GM19193 (cell line): ENCODE data around the gene TSPAN32.

Experiments used
- POLR2A ChIP-seq: IDR thresholded peaks from 4 replicates; pipeline ENCODE4 v1.6.1; 2011; ENCODE audit not compliant: insufficient read depth, insufficient read length; ENCODE audit errors: extremely low read depth

Gene TSPAN32

DNA sequence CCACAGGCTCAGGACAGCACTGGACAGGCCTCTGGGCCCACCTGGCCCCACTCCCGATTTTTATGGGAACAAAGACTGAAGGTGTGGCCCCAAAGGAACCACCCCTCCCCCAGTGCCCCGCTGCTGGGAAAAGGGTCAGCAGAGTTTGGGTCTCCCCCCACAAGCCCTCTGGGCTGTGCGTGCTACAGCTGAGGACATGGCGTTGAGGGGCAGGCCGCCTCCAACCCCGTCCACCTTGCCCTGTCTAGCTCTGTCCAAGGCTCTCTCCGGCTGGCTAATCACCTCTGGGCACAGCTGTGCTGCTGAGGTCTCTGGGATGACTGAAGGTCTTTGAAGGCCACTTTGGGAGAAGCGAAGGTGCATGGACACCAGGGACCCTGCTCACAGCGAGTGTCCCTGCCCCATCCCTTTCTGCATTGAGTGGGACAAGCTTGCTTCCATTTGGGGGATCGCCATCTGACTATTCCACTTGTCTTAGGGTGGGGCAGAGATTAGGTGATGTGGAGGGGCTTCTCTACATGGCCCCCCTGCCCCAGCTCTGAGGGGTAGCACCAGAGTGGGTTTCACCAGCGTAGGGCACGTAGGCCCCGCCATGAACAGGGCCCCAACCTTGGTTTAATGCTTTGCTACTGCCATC is 38.0 kb upstream of the TSPAN32 start:
- TF ChIP-seq POLR2A, result no peak

DNA sequence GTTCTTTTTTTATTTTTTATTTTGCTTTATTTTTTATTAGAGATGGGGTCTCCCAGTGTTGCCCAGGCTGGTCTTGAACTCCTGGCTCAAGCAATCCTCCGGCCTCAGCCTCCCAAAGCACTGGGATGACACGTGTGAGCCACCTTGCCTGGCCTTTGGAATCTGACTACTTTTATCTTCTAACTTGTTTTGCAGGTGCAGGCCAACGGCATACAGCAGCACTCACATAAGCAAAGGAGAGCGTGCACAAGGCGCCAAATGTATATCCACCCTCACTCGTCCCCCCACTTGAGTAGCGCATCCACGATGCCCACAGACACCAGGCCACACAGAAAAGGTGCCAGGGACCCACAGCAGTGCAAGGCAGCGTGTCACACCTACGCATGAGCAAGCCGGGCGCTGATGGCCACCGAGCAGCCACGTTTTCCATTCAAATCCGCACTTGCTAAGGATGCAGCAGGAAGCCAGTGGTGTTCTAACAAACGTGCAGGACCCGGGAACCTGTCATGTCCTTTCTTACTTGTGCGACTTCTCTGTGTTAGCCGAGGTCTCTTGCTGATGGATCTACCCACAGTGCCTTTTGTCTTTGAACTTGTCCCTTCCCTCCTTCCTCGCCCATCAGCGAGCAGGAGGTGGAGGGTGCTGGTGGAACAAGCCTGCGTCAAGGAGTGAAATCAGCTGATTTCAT is 37.3 kb upstream of the TSPAN32 start:
- TF ChIP-seq POLR2A, result no peak

DNA sequence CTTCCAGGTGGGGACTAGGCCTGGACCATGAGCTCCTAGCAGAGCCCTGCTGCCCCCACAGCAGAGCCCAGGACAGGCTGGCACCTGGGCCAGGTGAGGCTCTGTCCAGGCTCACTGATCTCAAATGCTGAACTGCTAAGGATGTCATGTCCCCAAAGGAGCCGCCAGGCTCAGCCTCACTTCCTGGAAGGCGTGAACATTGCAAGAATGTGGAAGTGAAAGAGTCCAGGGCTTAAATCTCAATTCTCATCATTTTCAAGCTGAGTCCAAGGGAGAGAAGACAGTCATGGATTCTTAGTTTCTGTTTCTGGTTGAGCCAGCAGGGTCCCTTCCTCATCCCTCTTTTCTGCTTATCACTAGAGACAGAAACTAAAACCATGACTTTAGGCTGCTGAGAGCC is 36.4 kb upstream of the TSPAN32 start:
- TF ChIP-seq POLR2A, result no peak

DNA sequence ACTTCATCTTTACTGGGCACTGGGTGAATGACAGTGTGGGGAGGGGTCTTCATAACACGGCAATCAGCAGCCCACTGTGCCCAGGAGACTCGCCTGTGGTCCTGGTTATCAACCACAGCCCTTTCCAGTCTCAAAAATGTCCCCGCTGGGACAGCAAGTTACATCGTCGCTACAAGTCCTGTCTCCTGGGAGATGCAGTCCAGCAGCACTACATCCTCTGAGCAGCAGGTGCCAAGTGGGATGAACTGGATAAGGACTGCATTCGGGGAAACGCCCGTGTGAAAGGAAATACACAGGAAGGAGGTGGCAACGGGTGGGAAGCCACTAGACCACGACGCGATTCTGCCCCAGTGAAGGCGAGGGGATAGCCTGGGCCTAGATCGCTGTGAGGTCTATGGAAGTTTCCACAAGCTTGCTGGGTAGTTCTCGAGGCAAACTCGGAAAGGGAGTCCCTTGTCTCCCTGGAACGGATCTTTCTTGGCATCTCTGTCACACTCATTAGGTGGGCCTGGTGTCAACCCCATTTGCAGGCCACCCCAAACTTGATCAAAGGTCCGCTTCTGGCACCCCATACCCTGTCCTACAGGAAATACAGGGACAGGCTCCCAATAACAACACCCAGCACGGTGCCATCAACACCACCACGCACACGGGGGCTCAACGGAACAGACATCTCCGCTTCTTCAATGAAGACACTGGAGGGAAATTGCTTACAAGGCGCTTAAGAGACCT is 35.8 kb upstream of the TSPAN32 start:
- TF ChIP-seq POLR2A, result no peak

DNA sequence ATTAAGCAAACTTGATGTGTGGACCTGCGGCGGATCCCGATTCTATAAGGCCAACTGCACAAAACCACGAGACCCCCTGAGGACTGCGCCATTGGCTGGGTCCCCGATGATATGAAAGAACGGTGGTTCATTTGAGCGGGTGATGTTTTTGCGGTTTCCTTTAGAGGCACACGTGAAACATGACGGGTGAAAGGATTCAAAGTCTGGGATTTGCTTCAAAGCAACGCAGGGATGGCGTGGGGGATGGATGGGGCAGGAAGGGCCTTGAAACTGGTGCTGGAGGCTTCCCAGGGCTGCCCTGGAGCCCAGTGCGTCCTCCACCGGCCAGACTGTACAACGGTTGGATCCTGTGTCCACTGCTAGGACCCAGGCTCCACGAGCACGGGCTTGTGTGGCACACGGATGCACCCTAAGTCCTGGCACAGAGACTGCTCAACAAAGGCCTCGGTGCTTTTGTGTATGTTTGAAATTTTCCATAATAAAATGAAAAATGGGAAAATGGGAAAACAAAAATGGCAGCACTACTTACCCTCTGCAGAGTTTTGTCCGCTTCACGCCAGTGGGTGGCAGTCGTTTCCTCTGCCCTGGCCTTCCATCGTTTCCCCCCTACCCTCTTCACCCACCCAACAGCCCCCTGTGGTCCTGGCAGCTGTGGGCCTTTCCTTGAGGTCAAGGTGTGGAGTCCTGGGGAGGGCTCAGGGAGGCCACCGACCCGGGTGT is 35.1 kb upstream of the TSPAN32 start:
- TF ChIP-seq POLR2A, result no peak

DNA sequence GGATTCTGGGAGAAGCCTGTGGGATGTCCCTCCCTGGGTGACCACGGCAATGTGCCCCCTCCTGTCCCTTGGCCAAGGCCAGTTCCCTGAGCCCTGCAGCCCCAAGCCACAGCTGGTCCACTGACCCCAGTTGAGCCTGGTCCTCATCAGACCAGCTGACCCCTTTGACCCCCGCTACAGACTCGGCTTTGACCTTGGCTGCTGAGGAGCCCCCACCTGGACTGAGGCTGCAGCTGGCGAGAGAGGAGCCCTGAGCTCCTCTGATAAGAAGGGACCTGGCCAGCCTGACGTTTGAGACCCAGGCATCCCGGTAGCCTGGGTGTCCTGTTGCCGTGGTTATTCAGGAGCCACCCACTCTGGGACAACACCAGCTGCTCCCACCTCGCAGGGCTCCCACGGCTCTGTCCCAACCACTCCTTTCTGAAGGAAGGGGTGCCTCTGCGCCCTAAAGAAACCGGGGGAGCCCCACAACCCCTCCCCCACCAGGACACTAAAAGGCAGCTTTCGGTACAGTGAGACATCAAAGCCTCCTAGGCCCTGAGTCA is 34.4 kb upstream of the TSPAN32 start:
- no peak for TF ChIP-seq POLR2A

DNA sequence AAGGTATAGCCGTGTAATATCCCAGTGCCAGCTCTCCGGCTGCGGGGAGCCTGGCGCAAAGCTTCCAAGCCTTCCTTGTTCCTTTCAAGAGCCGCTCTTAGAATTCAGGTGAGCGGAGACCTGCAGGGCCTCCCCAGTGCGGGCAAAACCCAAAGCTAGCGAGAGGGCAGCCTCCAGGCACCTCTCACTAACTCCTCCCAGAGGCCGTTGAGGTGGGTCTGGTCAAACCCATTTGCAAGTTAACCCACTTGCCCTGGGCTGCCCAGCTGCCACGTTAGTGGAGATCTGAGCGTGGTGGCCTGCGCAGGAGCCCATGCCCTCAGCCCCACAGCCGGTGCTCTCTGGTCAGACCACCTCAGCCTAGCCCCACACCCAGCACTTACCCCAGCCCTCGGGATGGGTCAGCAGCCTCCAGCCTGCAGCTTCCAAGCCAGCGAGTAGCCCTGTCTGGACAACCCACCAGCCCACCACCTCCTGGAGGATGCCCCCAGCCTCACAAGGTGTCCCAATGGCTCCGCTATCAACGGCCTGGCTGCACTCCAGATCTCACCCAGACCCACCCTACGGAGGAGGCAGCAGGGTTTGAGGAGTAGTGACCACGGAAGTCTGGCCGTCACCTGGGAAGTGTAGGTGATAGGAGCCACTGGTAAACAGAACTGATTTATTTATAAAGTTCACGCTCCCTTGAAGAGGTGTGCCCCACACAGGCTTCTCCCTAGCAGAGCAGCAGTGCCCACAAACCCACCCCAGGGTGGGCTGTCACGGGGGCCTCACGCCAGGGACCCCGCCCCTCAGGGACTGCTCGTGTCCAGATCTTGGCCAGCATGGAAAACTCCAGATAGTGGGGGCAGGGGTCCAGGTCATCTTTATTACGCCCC is 33.7 kb upstream of the TSPAN32 start:
- no peak for TF ChIP-seq POLR2A

DNA sequence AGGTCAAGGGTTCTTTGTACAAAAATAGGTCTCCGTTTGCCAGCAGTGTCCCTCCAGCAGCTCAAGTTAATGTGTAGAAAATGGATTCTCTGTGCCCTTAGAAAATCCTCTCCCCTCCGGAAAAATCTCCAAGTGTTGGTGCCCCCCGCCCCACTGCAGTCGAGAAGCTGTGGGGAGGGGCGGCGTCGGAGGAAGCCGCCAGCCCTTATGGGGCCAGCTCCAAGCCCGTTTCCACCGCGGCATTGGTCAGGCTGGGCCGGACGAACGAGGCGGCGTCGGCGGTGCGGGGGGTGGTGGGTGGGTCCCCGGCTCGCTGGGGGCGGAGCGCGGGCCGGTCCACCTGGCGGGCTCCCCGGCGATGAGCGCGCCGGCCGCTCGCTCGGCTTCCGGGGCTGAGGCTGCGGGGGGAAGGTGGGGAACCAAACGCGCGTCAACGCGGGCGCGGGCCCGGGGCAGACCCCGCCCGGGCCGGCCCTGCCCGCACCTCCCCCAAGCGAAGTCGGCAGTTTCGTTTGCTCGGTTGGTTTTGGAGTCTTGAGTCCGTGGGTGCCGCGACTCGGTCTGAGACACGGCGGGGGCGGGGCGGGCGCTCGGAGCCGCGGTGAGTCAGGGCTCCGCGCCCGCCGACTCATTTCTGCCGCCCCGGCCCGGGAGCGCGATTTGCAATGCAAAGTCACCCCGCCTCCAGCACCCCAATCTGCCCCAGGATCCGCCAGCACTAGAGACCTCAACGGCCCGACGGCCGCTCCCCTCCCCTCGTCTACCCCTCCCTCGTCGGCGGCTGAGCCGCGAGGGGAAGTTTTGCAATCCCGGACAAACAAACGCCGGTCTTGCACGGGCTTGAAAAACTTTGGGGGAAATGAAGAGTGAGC is 32.8 kb upstream of the TSPAN32 start:
- TF ChIP-seq POLR2A, result no peak

GRCh38 chr11:2269601-2270321 is 32.1 kb upstream of the TSPAN32 start:
- TF ChIP-seq POLR2A, result no peak

GRCh38 chr11:2270322-2271076 is 31.3 kb upstream of the TSPAN32 start, which contains the start of gene ASCL2:
Gene ASCL2, minus strand, starts transcription at chr11:2270588. Its CDS starts 256 bp downstream, at chr11:2270332.
- TF ChIP-seq POLR2A, result no peak

DNA sequence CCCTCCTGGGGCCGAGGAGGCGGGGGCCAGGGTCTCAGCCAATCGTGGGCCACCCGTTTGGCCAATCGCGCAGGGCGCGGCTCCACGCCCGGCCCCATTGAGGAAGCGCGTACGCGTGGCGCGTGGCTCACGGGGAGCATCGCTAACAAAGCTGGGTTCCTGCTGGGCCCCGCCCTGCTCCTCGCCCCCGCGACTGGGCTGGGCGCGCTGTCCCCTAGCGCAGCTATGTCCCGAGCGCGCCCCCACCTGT is 30.8 kb upstream of the TSPAN32 start:
- no peak for TF ChIP-seq POLR2A
